ENCODE measurements around the gene ACP3.
"Not testable (repeated sequence)": the region's sequence is repeated elsewhere in the genome, so short reads cannot be mapped to it uniquely, and the experiment has no call there.

Gene ACP3

GRCh38 chr3:132317229-132317948, at the start of gene ACP3:
TSS of gene ACP3 (plus strand) at chr3:132317407. CDS start at chr3:132317457, 50 bp downstream.
- no peak for DNase-seq

- DNase-seq: no peak
Measured at GRCh38 chr3:132268956-132269355, 48.3 kb upstream of the ACP3 start.

- no peak for DNase-seq
Measured at GRCh38 chr3:132273036-132273435, 44.2 kb upstream of the ACP3 start.

GRCh38 chr3:132276228-132276906, 40.8 kb upstream of the ACP3 start:
- no peak for DNase-seq

- DNase-seq: no peak
Measured at GRCh38 chr3:132279030-132279429, 38.2 kb upstream of the ACP3 start.

GRCh38 chr3:132283440-132283839, 33.8 kb upstream of the ACP3 start:
- no peak for DNase-seq

- no peak for DNase-seq
Measured at GRCh38 chr3:132283916-132284405, 33.2 kb upstream of the ACP3 start.

- DNase-seq: no peak
Measured at GRCh38 chr3:132284781-132285619, 32.2 kb upstream of the ACP3 start.

- DNase-seq: no peak
Measured at GRCh38 chr3:132285620-132285945, 31.6 kb upstream of the ACP3 start.

- DNase-seq: no peak
Measured at GRCh38 chr3:132286035-132286434, 31.2 kb upstream of the ACP3 start.

GRCh38 chr3:132288357-132288756, 28.9 kb upstream of the ACP3 start:
- no peak for DNase-seq

- DNase-seq: no peak
Measured at GRCh38 chr3:132289316-132289715, 27.9 kb upstream of the ACP3 start.

- no peak for DNase-seq
Measured at GRCh38 chr3:132290833-132291232, 26.4 kb upstream of the ACP3 start.

- DNase-seq: no peak
Measured at GRCh38 chr3:132292042-132292441, 25.2 kb upstream of the ACP3 start.

- no peak for DNase-seq
Measured at GRCh38 chr3:132293251-132293650, 24.0 kb upstream of the ACP3 start.

GRCh38 chr3:132294906-132295305, 22.3 kb upstream of the ACP3 start:
- DNase-seq: no peak

- not testable (repeated sequence) for DNase-seq
Measured at GRCh38 chr3:132303336-132304201, 13.6 kb upstream of the ACP3 start.

- not testable (repeated sequence) for DNase-seq
Measured at GRCh38 chr3:132304351-132304750, 12.9 kb upstream of the ACP3 start.

- not testable (repeated sequence) for DNase-seq
Measured at GRCh38 chr3:132310057-132310456, 7.2 kb upstream of the ACP3 start.

- no peak for DNase-seq
Measured at GRCh38 chr3:132311316-132311715, 5.9 kb upstream of the ACP3 start.

- DNase-seq: no peak
Measured at GRCh38 chr3:132311841-132312240, 5.4 kb upstream of the ACP3 start.

GRCh38 chr3:132315851-132316250, 1.4 kb upstream of the ACP3 start:
- DNase-seq: no peak

- no peak for DNase-seq
Measured at GRCh38 chr3:132318451-132318850, 1.2 kb downstream of the ACP3 start.
